ENCODE measurements around the gene ZFP36L1.

Gene ZFP36L1, protein sequence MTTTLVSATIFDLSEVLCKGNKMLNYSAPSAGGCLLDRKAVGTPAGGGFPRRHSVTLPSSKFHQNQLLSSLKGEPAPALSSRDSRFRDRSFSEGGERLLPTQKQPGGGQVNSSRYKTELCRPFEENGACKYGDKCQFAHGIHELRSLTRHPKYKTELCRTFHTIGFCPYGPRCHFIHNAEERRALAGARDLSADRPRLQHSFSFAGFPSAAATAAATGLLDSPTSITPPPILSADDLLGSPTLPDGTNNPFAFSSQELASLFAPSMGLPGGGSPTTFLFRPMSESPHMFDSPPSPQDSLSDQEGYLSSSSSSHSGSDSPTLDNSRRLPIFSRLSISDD

GRCh38 chr14:68792979-68793733 is at the start of gene ZFP36L1:
ZFP36L1 (minus strand) TSS chr14:68793067; CDS start chr14:68792938, 129 bp downstream.
- H3K4me1 Mint-ChIP-seq (ENCODE audit: low read depth) = peaks cover 47% of the 10 kb centered on the region
- H3K27ac Mint-ChIP-seq = peak within 1 kb of the TSS; percentile 100
- DNase-seq (ENCODE audit: low spot score) = peak; percentile 88
- H3K27me3 Mint-ChIP-seq (ENCODE audit: low read depth) = no peaks in the 10 kb centered on the region
- H3K9me3 Mint-ChIP-seq = peaks cover 4% of the 10 kb centered on the region
- peak within 1 kb of the TSS; percentile 91 for H3K4me3 Mint-ChIP-seq
- peaks cover 36% of the 10 kb centered on the region for H3K36me3 Mint-ChIP-seq (ENCODE audit: low read depth)

DNA sequence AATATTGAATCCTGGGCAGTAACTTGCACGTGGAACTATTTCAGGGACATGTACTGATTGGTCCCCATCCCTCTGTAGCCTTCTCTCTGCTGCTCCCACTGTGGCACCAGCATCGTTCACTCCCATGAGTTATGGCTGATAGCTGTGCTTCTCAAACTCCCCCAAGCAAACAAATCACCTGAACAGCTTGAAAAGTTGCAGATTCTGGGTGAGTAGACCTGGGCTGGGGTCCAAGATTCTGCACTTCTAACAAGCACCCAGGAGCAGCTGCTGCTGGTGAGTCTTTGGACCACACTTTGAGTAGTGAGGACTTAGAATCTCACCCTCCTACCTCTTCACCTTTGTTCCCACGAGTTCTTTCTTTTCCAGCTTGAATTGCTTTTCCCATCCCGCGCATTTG is 49.4 kb upstream of the ZFP36L1 start:
- H3K27me3 Mint-ChIP-seq (ENCODE audit: low read depth) = peaks cover 7% of the 10 kb centered on the region
- peaks cover 11% of the 10 kb centered on the region for H3K4me1 Mint-ChIP-seq (ENCODE audit: low read depth)
- no peak for DNase-seq (ENCODE audit: low spot score)
- H3K27ac Mint-ChIP-seq = no peak overlapping the region
- no peak overlapping the region for H3K4me3 Mint-ChIP-seq
- H3K9me3 Mint-ChIP-seq = peaks cover 7% of the 10 kb centered on the region
- H3K36me3 Mint-ChIP-seq (ENCODE audit: low read depth) = no peaks in the 10 kb centered on the region

DNA sequence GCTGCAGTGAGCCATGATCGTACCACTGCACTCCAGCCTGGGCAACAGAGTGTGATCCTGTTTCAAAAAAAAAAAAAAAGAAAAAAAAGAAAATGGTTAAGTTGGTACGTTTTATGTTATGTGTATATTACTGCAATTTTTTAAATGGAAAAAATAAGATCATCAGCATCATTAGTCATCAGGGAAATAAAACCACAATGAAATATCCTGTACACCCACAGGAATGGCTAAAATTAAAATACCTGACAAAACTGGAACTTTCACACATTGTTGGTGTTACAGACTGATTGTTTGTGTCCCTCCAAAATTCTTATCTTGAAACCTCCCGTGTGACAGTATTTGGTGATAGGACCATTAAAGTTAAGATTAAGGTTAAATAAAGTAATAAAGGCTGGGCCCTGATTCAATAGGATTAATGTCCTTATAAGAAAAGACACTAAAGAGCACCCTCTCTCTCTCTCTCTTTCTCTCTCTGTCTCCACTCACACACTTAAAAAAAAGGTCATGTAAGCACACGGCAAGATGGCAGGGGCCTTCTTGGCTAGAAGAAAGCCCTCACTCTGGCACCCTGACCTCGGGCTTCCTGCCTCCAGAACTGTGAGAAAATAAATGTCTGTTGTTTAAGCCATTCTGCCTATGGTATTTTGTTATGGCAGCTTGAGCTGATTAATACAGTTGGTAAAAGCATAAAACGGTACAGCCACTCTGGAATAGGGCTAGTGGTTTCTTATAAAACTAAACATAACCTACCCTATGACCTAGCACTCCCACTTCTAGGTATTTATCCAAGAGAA is 48.3 kb upstream of the ZFP36L1 start:
- peaks cover 7% of the 10 kb centered on the region for H3K27me3 Mint-ChIP-seq (ENCODE audit: low read depth)
- DNase-seq (ENCODE audit: low spot score) = no peak
- peaks cover 11% of the 10 kb centered on the region for H3K4me1 Mint-ChIP-seq (ENCODE audit: low read depth)

DNA sequence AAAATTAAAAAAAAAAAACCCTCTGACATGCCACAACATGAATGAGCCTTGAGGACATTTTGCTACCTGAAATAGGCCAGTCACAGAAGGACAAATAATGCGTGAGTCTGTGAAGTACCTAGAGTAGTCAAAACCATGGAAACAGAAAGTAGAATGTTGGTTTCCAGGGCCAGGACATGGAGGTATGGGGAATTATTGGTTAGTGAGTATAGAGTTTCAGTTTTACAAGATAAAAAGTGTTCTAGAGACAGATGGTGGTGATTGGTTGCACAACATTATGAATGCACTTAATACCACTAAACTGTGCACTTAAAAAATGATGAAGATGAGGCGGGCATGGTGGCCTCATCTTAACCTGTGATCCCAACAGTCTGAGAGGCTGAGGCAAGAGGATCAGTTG is 47.6 kb upstream of the ZFP36L1 start:
- peaks cover 6% of the 10 kb centered on the region for H3K36me3 Mint-ChIP-seq (ENCODE audit: low read depth)
- H3K27me3 Mint-ChIP-seq (ENCODE audit: low read depth) = peaks cover 9% of the 10 kb centered on the region
- H3K4me3 Mint-ChIP-seq = no peak overlapping the region
- peaks cover 20% of the 10 kb centered on the region for H3K9me3 Mint-ChIP-seq
- no peak for DNase-seq (ENCODE audit: low spot score)
- H3K27ac Mint-ChIP-seq = no peak overlapping the region
- H3K4me1 Mint-ChIP-seq (ENCODE audit: low read depth) = peaks cover 16% of the 10 kb centered on the region

More for the DNA sequence above, 48.3 kb upstream of the ZFP36L1 start:
- H3K9me3 Mint-ChIP-seq = peaks cover 13% of the 10 kb centered on the region
- H3K4me3 Mint-ChIP-seq = no peak overlapping the region
- H3K36me3 Mint-ChIP-seq (ENCODE audit: low read depth) = peaks cover 4% of the 10 kb centered on the region
- H3K27ac Mint-ChIP-seq = no peak overlapping the region

DNA sequence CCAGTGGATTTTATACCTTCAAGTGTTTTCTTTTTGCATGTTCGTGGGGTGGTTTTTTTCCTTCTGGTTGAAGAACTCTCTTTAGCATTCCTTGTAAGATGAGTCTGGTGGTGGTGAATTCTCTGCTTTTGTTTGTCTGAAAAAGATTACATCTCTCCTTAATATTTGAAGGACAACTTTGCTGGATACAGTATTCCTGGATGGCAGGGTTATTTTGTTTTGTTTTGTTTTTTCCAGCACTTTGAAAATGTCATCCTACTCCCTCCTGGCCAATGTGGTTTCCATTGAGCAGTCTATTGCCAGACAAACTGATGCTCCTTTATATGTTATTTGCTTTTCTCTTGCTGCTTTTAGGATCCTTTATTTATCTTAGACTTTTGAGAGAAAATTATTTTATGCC is 43.2 kb upstream of the ZFP36L1 start:
- Mint-ChIP-seq H3K4me1 (ENCODE audit: low read depth) (peaks cover 13% of the 10 kb centered on the region), H3K27me3 (ENCODE audit: low read depth) (peaks cover 18% of the 10 kb centered on the region), H3K36me3 (ENCODE audit: low read depth) (peaks cover 12% of the 10 kb centered on the region), H3K9me3 (peaks cover 33% of the 10 kb centered on the region), H3K27ac (no peak overlapping the region), H3K4me3 (no peak overlapping the region)
- DNase-seq (ENCODE audit: low spot score) = no peak

- Mint-ChIP-seq H3K4me1 (ENCODE audit: low read depth) (peaks cover 7% of the 10 kb centered on the region), H3K27me3 (ENCODE audit: low read depth) (peaks cover 20% of the 10 kb centered on the region), H3K36me3 (ENCODE audit: low read depth) (peaks cover 12% of the 10 kb centered on the region), H3K27ac (no peak overlapping the region), H3K9me3 (peaks cover 33% of the 10 kb centered on the region), H3K4me3 (no peak overlapping the region)
- no peak for DNase-seq (ENCODE audit: low spot score)
These were observed 41.9 kb upstream of the ZFP36L1 start for GRCh38 chr14:68834816-68835215.

- Mint-ChIP-seq H3K27me3 (ENCODE audit: low read depth) (peaks cover 18% of the 10 kb centered on the region), H3K36me3 (ENCODE audit: low read depth) (no peaks in the 10 kb centered on the region), H3K9me3 (peaks cover 3% of the 10 kb centered on the region), H3K27ac (no peak overlapping the region), H3K4me3 (no peak overlapping the region), H3K4me1 (ENCODE audit: low read depth) (no peaks in the 10 kb centered on the region)
- DNase-seq (ENCODE audit: low spot score) = no peak
These were observed 35.8 kb upstream of the ZFP36L1 start for GRCh38 chr14:68828698-68829097.

GRCh38 chr14:68825729-68826128 is 32.9 kb upstream of the ZFP36L1 start:
- peaks cover 10% of the 10 kb centered on the region for H3K4me1 Mint-ChIP-seq (ENCODE audit: low read depth)
- no peak for DNase-seq (ENCODE audit: low spot score)
- no peak overlapping the region for H3K4me3 Mint-ChIP-seq
- H3K36me3 Mint-ChIP-seq (ENCODE audit: low read depth) = no peaks in the 10 kb centered on the region
- peaks cover 3% of the 10 kb centered on the region for H3K27me3 Mint-ChIP-seq (ENCODE audit: low read depth)
- no peak overlapping the region for H3K27ac Mint-ChIP-seq
- no peaks in the 10 kb centered on the region for H3K9me3 Mint-ChIP-seq

GRCh38 chr14:68824517-68825347 is 31.9 kb upstream of the ZFP36L1 start:
- DNase-seq (ENCODE audit: low spot score) = no peak
- Mint-ChIP-seq H3K36me3 (ENCODE audit: low read depth) (no peaks in the 10 kb centered on the region), H3K27ac (no peak overlapping the region), H3K9me3 (no peaks in the 10 kb centered on the region), H3K4me1 (ENCODE audit: low read depth) (peaks cover 19% of the 10 kb centered on the region), H3K27me3 (ENCODE audit: low read depth) (peaks cover 3% of the 10 kb centered on the region), H3K4me3 (no peak overlapping the region)

GRCh38 chr14:68824207-68824516 is 31.3 kb upstream of the ZFP36L1 start:
- Mint-ChIP-seq H3K4me3 (no peak overlapping the region), H3K4me1 (ENCODE audit: low read depth) (peaks cover 25% of the 10 kb centered on the region), H3K27me3 (ENCODE audit: low read depth) (peaks cover 3% of the 10 kb centered on the region), H3K27ac (no peak overlapping the region), H3K36me3 (ENCODE audit: low read depth) (no peaks in the 10 kb centered on the region), H3K9me3 (no peaks in the 10 kb centered on the region)
- no peak for DNase-seq (ENCODE audit: low spot score)

DNA sequence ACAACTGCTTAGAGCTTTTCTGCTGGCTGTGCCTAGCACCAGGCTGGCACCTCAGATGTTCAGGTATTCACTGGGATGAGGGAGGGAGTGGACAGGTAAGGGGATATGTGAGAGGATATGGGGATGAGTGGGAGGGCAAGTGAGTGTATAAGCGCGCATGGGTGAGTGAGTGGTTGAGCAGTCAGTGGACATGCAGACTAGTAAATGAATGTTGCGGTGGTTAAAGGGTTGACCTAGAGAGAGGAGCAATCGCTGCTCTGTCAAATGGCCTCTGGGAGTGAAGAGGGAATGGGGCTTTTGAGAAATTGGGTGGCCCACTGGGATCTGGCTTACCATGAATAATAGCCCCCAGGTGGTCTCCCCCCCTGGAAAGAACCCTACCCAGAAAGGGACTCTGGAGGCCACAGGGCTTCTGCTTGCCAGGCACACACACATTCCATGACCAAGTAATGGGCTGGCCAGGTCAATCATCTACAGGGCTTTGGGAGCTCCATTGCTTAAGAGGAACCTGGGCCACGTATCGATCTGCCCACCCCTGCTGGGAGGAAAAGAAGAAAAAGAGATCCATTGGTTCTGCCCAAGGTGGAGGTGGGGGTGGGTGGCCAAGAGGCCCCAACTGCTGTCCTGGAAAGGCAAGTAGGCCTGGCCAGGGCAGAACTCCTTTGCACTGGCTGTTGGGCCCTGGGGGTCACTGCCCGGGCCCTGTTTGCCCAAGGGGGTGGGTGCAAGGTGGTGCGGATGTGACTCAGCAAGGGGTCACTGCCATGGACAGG is 30.8 kb upstream of the ZFP36L1 start:
- peaks cover 27% of the 10 kb centered on the region for H3K4me1 Mint-ChIP-seq (ENCODE audit: low read depth)
- no peak overlapping the region for H3K27ac Mint-ChIP-seq

DNA sequence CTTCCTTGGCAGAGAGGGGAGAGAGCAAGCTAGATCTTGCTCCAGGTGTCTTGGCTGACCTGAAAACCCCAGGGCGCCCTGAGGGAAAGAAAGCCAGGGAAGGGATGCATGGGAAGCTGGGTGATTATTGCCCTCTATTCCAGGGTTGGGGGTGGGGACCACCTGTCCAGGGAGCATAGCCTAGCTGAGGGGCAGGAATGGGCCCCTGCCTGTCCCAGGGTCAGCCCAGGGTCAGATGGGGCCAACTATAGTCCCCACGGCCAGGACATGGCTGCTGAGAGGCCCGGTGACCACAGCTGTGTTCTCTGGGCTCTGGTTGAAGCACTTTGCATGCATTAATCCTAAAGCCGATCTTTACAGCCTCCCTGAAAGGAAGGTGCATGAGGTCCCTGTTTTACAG is 30.1 kb upstream of the ZFP36L1 start:
- H3K4me3 Mint-ChIP-seq = no peak overlapping the region
- H3K27ac Mint-ChIP-seq = no peak overlapping the region
- no peaks in the 10 kb centered on the region for H3K36me3 Mint-ChIP-seq (ENCODE audit: low read depth)
- H3K27me3 Mint-ChIP-seq (ENCODE audit: low read depth) = peaks cover 3% of the 10 kb centered on the region
- peaks cover 27% of the 10 kb centered on the region for H3K4me1 Mint-ChIP-seq (ENCODE audit: low read depth)
- H3K9me3 Mint-ChIP-seq = no peaks in the 10 kb centered on the region
- DNase-seq (ENCODE audit: low spot score) = no peak

More for the DNA sequence above, 30.8 kb upstream of the ZFP36L1 start:
- Mint-ChIP-seq H3K4me3 (no peak overlapping the region), H3K36me3 (ENCODE audit: low read depth) (no peaks in the 10 kb centered on the region), H3K9me3 (no peaks in the 10 kb centered on the region), H3K27me3 (ENCODE audit: low read depth) (peaks cover 3% of the 10 kb centered on the region)
- no peak for DNase-seq (ENCODE audit: low spot score)
